ENCODE results near the gene ZNF322.

The ZNF322 gene

GRCh38 chr6:26611599-26611998, 47.9 kb downstream of the ZNF322 start:
- CTCF ChIA-PET = no interaction called here
- TF ChIP-seq CTCF (conservative IDR thresholded peaks at IDR 0.05; ENCODE audit: low read depth) = no peak
- H3K27ac ChIP-seq = no peak overlapping the region
- POLR2A ChIA-PET (ENCODE audit: low non-redundant PET) = no interaction called here
- DNase-seq (ENCODE audit: low spot score) = no peak

GRCh38 chr6:26609463-26609862, 50.1 kb downstream of the ZNF322 start:
- ChIA-PET CTCF (no interaction called here), POLR2A (ENCODE audit: low non-redundant PET) (no interaction called here)
- TF ChIP-seq CTCF (conservative IDR thresholded peaks at IDR 0.05; ENCODE audit: low read depth) = no peak
- DNase-seq (ENCODE audit: low spot score) = no peak
- no peak overlapping the region for H3K27ac ChIP-seq

- H3K27ac ChIP-seq = no peak overlapping the region
- TF ChIP-seq CTCF (conservative IDR thresholded peaks at IDR 0.05; ENCODE audit: low read depth) = peak; percentile 84
- CTCF ChIA-PET = interaction anchor here (0.7 to 1.0 kb wide), 2 partner anchors 466 to 476 kb away, joined by 3 read pairs; no protein-coding TSS in a partner anchor
- DNase-seq (ENCODE audit: low spot score) = peak; percentile 64
- POLR2A ChIA-PET (ENCODE audit: low non-redundant PET) = no interaction called here
These were observed 51.9 kb downstream of the ZNF322 start for GRCh38 chr6:26607434-26608230.

GRCh38 chr6:26604797-26605196, 54.7 kb downstream of the ZNF322 start:
- no peak for DNase-seq (ENCODE audit: low spot score)

GRCh38 chr6:26604026-26604425, 55.5 kb downstream of the ZNF322 start:
- H3K27ac ChIP-seq = no peak overlapping the region
- no peak for TF ChIP-seq CTCF (conservative IDR thresholded peaks at IDR 0.05; ENCODE audit: low read depth)
- no peak for DNase-seq (ENCODE audit: low spot score)
- CTCF ChIA-PET = no interaction called here
- POLR2A ChIA-PET (ENCODE audit: low non-redundant PET) = no interaction called here

More at GRCh38 chr6:26604797-26605196, 54.7 kb downstream of the ZNF322 start:
- no peak overlapping the region for H3K27ac ChIP-seq
- POLR2A ChIA-PET (ENCODE audit: low non-redundant PET) = no interaction called here
- TF ChIP-seq CTCF (conservative IDR thresholded peaks at IDR 0.05; ENCODE audit: low read depth) = no peak
- CTCF ChIA-PET = no interaction called here

- no peak for TF ChIP-seq CTCF (conservative IDR thresholded peaks at IDR 0.05; ENCODE audit: low read depth)
- no peak for DNase-seq (ENCODE audit: low spot score)
- CTCF ChIA-PET = no interaction called here
- POLR2A ChIA-PET (ENCODE audit: low non-redundant PET) = interaction anchor here (0.6 kb wide), 1 partner anchor 312 kb away, joined by 3 read pairs; no protein-coding TSS in a partner anchor
- H3K27ac ChIP-seq = no peak overlapping the region
These were observed 57.3 kb downstream of the ZNF322 start for GRCh38 chr6:26602262-26602661.
